K562 (cell line): ENCODE measurements around the gene TNFAIP3. TPM values are rescaled to one million over a fixed set of nuclear protein-coding genes. Genes with fewer than 3 reads are reported as not detected.

ENCODE experiments used
- ATAC-seq: fragments of 200-7000 bp; cut with Tn5 transposase; 3 replicates; pipeline ENCODE4 v1.9.1; 2020; ENCODE audit warnings: moderate library complexity
- BruUV-seq: library from RNA; stranded (reverse); fragments of 400-500 nt; replicated peaks from 2 replicates; lab custom pipeline; 2021; lab: Mats Ljungman, UMichigan
- CTCF ChIA-PET: fragments of 300-600 bp; formaldehyde crosslinking; extraction: SDS; loops from one replicate; lab custom pipeline; 2021; ENCODE audit warnings: low intra/inter-chr PET ratio; lab: Yijun Ruan, JAX
- POLR2A ChIA-PET: fragments of 300-600, 350-650 bp; sonication (Branson Sonifier 250); formaldehyde crosslinking; extraction: SDS; loops from one replicate; lab custom pipeline; 2021; ENCODE audit warnings: antibody characterized with exemption, inconsistent platforms; lab: Yijun Ruan, JAX
- DNase-seq, 4 experiments: peaks; one replicate each; pipeline versions ENCODE4 v3.0.0 to v3.0.0-alpha.2; 2011 to 2018; ENCODE audit warnings: low spot score in 3 of 4, mixed read lengths in 3 of 4; ENCODE audit errors: extremely low read depth in 1 of 4
- FAIRE-seq: peaks from 2 replicates; lab custom pipeline; 2011; peaks lifted over from hg19 to GRCh38; lab: Jason Lieb, UNC
- H2AFZ ChIP-seq: 2 replicates; pipeline ENCODE4 v1.6.0; 2011; ENCODE audit warnings: low read depth, low read length, control low read depth, inconsistent platforms
- H3K27ac ChIP-seq: fragments of 200-600 bp; 3 replicates; pipeline ENCODE4 v1.8.0; 2011; ENCODE audit warnings: low read depth, mild to moderate bottlenecking, control low read depth, inconsistent platforms, low read length, moderate library complexity, mixed read lengths; ENCODE audit errors: extremely low read depth
- H3K27me3 ChIP-seq, 2 experiments: fragments of 300-600 bp in 1 of 2; 2 replicates in 1 of 2; 3 replicates in 1 of 2; pipeline versions ENCODE4 v1.6.0 to v1.8.0; 2011; ENCODE audit warnings: inconsistent platforms in 2 of 2, low read length in 2 of 2, mild to moderate bottlenecking in 1 of 2, mixed read lengths in 1 of 2, moderate library complexity in 1 of 2; ENCODE audit not compliant: control insufficient read depth in 2 of 2, insufficient read depth in 2 of 2
- H3K36me3 ChIP-seq: fragments of 300-600 bp; 3 replicates; pipeline ENCODE4 v1.8.0; 2011; ENCODE audit warnings: mild to moderate bottlenecking, low read length, inconsistent platforms; ENCODE audit not compliant: control insufficient read depth, insufficient read depth
- H3K4me1 ChIP-seq, 2 experiments: fragments of 200-600 bp in 1 of 2; replicated peaks in 1 of 2; 2 replicates in 1 of 2; 3 replicates in 1 of 2; pipeline versions ENCODE4 v1.5.1 to v1.8.0; 2011; ENCODE audit warnings: inconsistent platforms in 2 of 2, low read length in 2 of 2, mild to moderate bottlenecking in 1 of 2, mixed read lengths in 1 of 2, moderate library complexity in 1 of 2; ENCODE audit not compliant: control insufficient read depth in 2 of 2, insufficient read depth in 2 of 2
- H3K4me2 ChIP-seq: 2 replicates; pipeline ENCODE4 v1.6.1; 2011; ENCODE audit warnings: low read length, control low read depth, inconsistent platforms, mixed read lengths; ENCODE audit not compliant: insufficient read depth
- H3K4me3 ChIP-seq: fragments of 200-600 bp; sonication (generic), shearing (Covaris generic); 2 replicates; pipeline ENCODE4 v1.5.1; 2016; ENCODE audit warnings: control low read depth, inconsistent platforms
- H3K79me2 ChIP-seq: fragments of 200-600 bp; 3 replicates; pipeline ENCODE4 v1.8.0; 2011; ENCODE audit warnings: low read length, inconsistent platforms; ENCODE audit not compliant: control insufficient read depth, insufficient read depth
- H3K9ac ChIP-seq, 2 experiments: 2 replicates each; pipeline versions ENCODE4 v1.6.0 to v1.6.1; 2011; ENCODE audit warnings: low read depth in 2 of 2, low read length in 2 of 2, control low read depth in 1 of 2, inconsistent platforms in 1 of 2, mild to moderate bottlenecking in 1 of 2, mixed read lengths in 1 of 2; ENCODE audit not compliant: insufficient read depth in 1 of 2
- H3K9me1 ChIP-seq: one replicate; pipeline ENCODE4 v1.6.0; 2011; ENCODE audit warnings: inconsistent platforms, mild to moderate bottlenecking, low read length, moderate library complexity; ENCODE audit not compliant: control insufficient read depth, insufficient read depth
- H3K9me3 ChIP-seq: replicated peaks from 2 replicates; pipeline ENCODE4 v1.5.1; 2011; ENCODE audit warnings: low read depth, low read length, inconsistent platforms; ENCODE audit not compliant: control insufficient read depth, insufficient read depth
- H4K20me1 ChIP-seq: replicated peaks from 2 replicates; pipeline ENCODE4 v1.6.1; 2011; ENCODE audit warnings: low read length, inconsistent platforms, mixed read lengths; ENCODE audit not compliant: control insufficient read depth, insufficient read depth
- ARID4B ChIP-seq: sonication (generic); formaldehyde crosslinking; IDR thresholded peaks from 2 replicates; pipeline ENCODE4 v1.8.0; 2022; ENCODE audit warnings: mild to moderate bottlenecking, missing genetic modification reagents
- BCL6 ChIP-seq: fragments of 250-450 bp; sonication (Bioruptor Pico); IDR thresholded peaks from 2 replicates; pipeline ENCODE4 v1.4.0; 2020
- ETV6 ChIP-seq, 3 experiments: fragments of 150-350 bp in 1 of 3; sonication (generic) in 1 of 3; formaldehyde crosslinking in 1 of 3; IDR thresholded peaks; 2 replicates each; pipeline versions ENCODE4 v1.6.1 to v1.8.0; 2014 to 2022; ENCODE audit warnings: borderline replicate concordance in 2 of 3, low read depth in 2 of 3, antibody characterized with exemption in 1 of 3, low read length in 1 of 3, mild to moderate bottlenecking in 1 of 3, missing genetic modification reagents in 1 of 3
- FOXJ3 ChIP-seq: sonication (generic); formaldehyde crosslinking; IDR thresholded peaks from 2 replicates; pipeline ENCODE4 v1.4.0; 2020; ENCODE audit warnings: mild to moderate bottlenecking, missing genetic modification reagents
- GTF2A2 ChIP-seq: IDR thresholded peaks from 2 replicates; pipeline ENCODE4 v1.6.1; 2016; ENCODE audit warnings: mild to moderate bottlenecking, missing genetic modification characterization, missing compliant biosample characterization
- HDAC8 ChIP-seq: fragments of 450-650 bp; IDR thresholded peaks from 2 replicates; pipeline ENCODE4 v1.6.1; 2016; ENCODE audit warnings: mild to moderate bottlenecking, missing genetic modification characterization, moderate library complexity, missing compliant biosample characterization
- HLTF ChIP-seq: fragments of 450-650 bp; IDR thresholded peaks from 2 replicates; pipeline ENCODE4 v1.6.1; 2016
- HOXB6 ChIP-seq: fragments of 250-450 bp; sonication (Bioruptor Pico); IDR thresholded peaks from 2 replicates; pipeline ENCODE4 v1.5.1; 2022; ENCODE audit warnings: mild to moderate bottlenecking, borderline replicate concordance
- MYBL2 ChIP-seq, 2 experiments: fragments of 450-650 bp in 1 of 2; sonication (generic) in 1 of 2; formaldehyde crosslinking in 1 of 2; IDR thresholded peaks; 2 replicates each; pipeline versions ENCODE4 v1.6.1 to v1.8.1; 2017 to 2022; ENCODE audit warnings: borderline replicate concordance in 1 of 2, inconsistent platforms in 1 of 2, low read depth in 1 of 2, mild to moderate bottlenecking in 1 of 2, missing genetic modification reagents in 1 of 2, moderate library complexity in 1 of 2
- NFXL1 ChIP-seq: fragments of 450-650 bp; formaldehyde crosslinking; IDR thresholded peaks from 2 replicates; pipeline ENCODE4 v1.4.0; 2021; ENCODE audit warnings: mild to moderate bottlenecking
- POU5F1 ChIP-seq: fragments of 150-350 bp; IDR thresholded peaks from 2 replicates; pipeline ENCODE4 v1.6.1; 2014; ENCODE audit warnings: borderline replicate concordance, low read length, low read depth, mild to moderate bottlenecking; ENCODE audit not compliant: partially characterized antibody
- TARDBP ChIP-seq: fragments of 450-650 bp; IDR thresholded peaks from 2 replicates; pipeline ENCODE4 v1.6.1; 2016
- ZEB2 ChIP-seq: fragments of 450-650 bp; IDR thresholded peaks from 2 replicates; pipeline ENCODE4 v1.6.1; 2016
- ZKSCAN8 ChIP-seq: fragments of 200-800 bp; sonication (Bioruptor generic); IDR thresholded peaks from 2 replicates; pipeline ENCODE4 v1.6.1; 2016; ENCODE audit warnings: missing genetic modification characterization, missing compliant biosample characterization
- ZNF3 ChIP-seq: fragments of 250-450 bp; sonication (Bioruptor Pico); IDR thresholded peaks from 2 replicates; pipeline ENCODE4 v1.5.0; 2021; ENCODE audit warnings: mild to moderate bottlenecking, moderate library complexity
- WGBS: fragments of 100-300 bp; shearing (Covaris generic); methylation state at CpG from one replicate; pipeline ENCODE4 v1.1.6; 2016; ENCODE audit warnings: low coverage, mixed read lengths; ENCODE audit not compliant: insufficient coverage; ENCODE audit errors: missing lambda C conversion rate; 5-methylcytosine and 5-hydroxymethylcytosine counted together
- in situ Hi-C: fragments of 300-500 bp; cut with MboI; formaldehyde crosslinking; loops from 4 replicates; pipeline ENCODE4 v1.15.0; 2018; ENCODE audit warnings: inconsistent platforms, mixed read lengths
- intact Hi-C: fragments of 100-400 bp; cut with micrococcal nuclease; formaldehyde crosslinking; loops from 2 replicates; pipeline ENCODE4 v1.14.2; 2022
- polyA plus RNA-seq, 8 experiments: library from polyadenylated mRNA; depleted of rRNA in 4 of 8; stranded (reverse) in 5 of 8; unstranded in 3 of 8; fragments of >200 nt; fragmentation: Nextera tagmentation in 2 of 8; fragmentation: Illumina TruSeq in 1 of 8; extraction: Ambion mirVana in 2 of 8; extraction: Trizol in 1 of 8; gene quantifications; 2 replicates each; pipeline versions ENCODE4 v1.2.1 to v1.2.3, GENCODE V29; 2011 to 2014; ENCODE audit warnings: inconsistent platforms in 1 of 8, missing spikeins in 1 of 8
- total RNA-seq, 7 experiments: library from RNA; depleted of rRNA in 6 of 7; stranded (reverse); fragments of >200 nt in 6 of 7; fragmentation: Illumina TruSeq in 2 of 7; extraction: Trizol in 2 of 7; gene quantifications; 2 replicates each; pipeline versions ENCODE4 v1.2.1 to v1.2.3, GENCODE V29; 2011 to 2021; ENCODE audit warnings: low replicate concordance in 1 of 7

The TNFAIP3 gene
- total and polyA plus RNA-seq, 9 of the 15 experiments (the other 6 are each of a cell fraction or from before 2014, with no cell fraction given) = 0.79 to 17.0 (median 6.4) TPM

GRCh38 chr6:137846772-137847313, 20.2 kb upstream of the TNFAIP3 start (continued):
- TF ChIP-seq ARID4B (CRISPR knock-in tag) = no peak
- 0 out of 4 replicates have a peak, but pooled peaks of 1 of the 2 experiments have one; percentile 45 for TF ChIP-seq ETV6 (IDR thresholded peaks at IDR 0.05; ENCODE audit: borderline replicate concordance in 1 of 2, low read depth in 2 of 2, low read length in 1 of 2)
- TF ChIP-seq ETV6 (CRISPR knock-in tag; IDR thresholded peaks at IDR 0.05; ENCODE audit: borderline replicate concordance) = no peak
- no peak for TF ChIP-seq GTF2A2 (tag)

- in situ Hi-C loops = no loop called here
- POLR2A ChIA-PET = interaction anchor here (0.7 kb wide), 2 partner anchors 9 to 15 kb away, joined by 3 read pairs; no protein-coding TSS in a partner anchor
- TF ChIP-seq ZEB2 = no peak
- TF ChIP-seq MYBL2 (IDR thresholded peaks at IDR 0.05; ENCODE audit: low read depth) = no peak
- no peak for TF ChIP-seq MYBL2 (CRISPR knock-in tag; IDR thresholded peaks at IDR 0.05; ENCODE audit: borderline replicate concordance)
- no peak for TF ChIP-seq HDAC8 (tag)
- TF ChIP-seq FOXJ3 = no peak
- no peak for TF ChIP-seq HOXB6 (CRISPR knock-in tag)
- TF ChIP-seq ZKSCAN8 (CRISPR knock-in tag) = no peak
- no peak for TF ChIP-seq NFXL1
- TF ChIP-seq ZNF3 = no peak
- TF ChIP-seq POU5F1 = no peak
- TF ChIP-seq TARDBP = no peak
- no peak for TF ChIP-seq HLTF
- TF ChIP-seq BCL6 (CRISPR knock-in tag) = no peak
Measured at GRCh38 chr6:137847748-137848147, 19.3 kb upstream of the TNFAIP3 start.

More at GRCh38 chr6:137847748-137848147, 19.3 kb upstream of the TNFAIP3 start:
- Histone ChIP-seq H3K36me3 (no peaks in the 10 kb centered on the region), H3K79me2 (no peaks in the 10 kb centered on the region), H2AFZ (peak overlapping the region; percentile 78), H3K27me3 (no peaks in the 10 kb centered on the region), H4K20me1 (no peaks in the 10 kb centered on the region), H3K4me3 (no peak overlapping the region), H3K9ac (no peak overlapping the region), H3K9me1 (no peaks in the 10 kb centered on the region), H3K27ac (no peak overlapping the region), H3K4me1 (peaks cover 7 to 32% of the 10 kb centered on the region in 2 experiments; a peak in 4 of 5 replicates), H3K9me3 (no peaks in the 10 kb centered on the region), H3K4me2 (no peak overlapping the region)
- intact Hi-C loops = no loop called here
- WGBS = 46% methylated on average over 5 of the region's 5 CpGs
- DNase-seq = no peak
- no peak for FAIRE-seq
- ATAC-seq = no peak
- CTCF ChIA-PET = no interaction called here
- BruUV-seq = no TSS peak
